GM23248 (cell line): ENCODE measurements around the gene DCDC2. TPM values are rescaled to one million over a fixed set of nuclear protein-coding genes. Genes with fewer than 3 reads are reported as not detected.
"Not testable (repeated sequence)": the region's sequence is repeated elsewhere in the genome, so short reads cannot be mapped to it uniquely, and the experiment has no call there.

Experiments used
- DNase-seq: peaks from one replicate; pipeline ENCODE4 v3.0.0-alpha.2; 2015
- H2AFZ ChIP-seq: fragments of 200-600 bp; sonication (generic); 2 replicates; pipeline ENCODE4 v1.6.1; 2016; ENCODE audit warnings: antibody characterized with exemption
- H3F3A ChIP-seq: fragments of 200-600 bp; sonication (generic); 2 replicates; pipeline ENCODE4 v1.6.1; 2016; ENCODE audit warnings: mild to moderate bottlenecking, antibody characterized with exemption, mixed run types; ENCODE audit not compliant: insufficient read depth
- H3K27ac ChIP-seq: fragments of 200-600 bp; sonication (generic); 2 replicates; pipeline ENCODE4 v1.5.1; 2016; ENCODE audit warnings: mild to moderate bottlenecking
- H3K27me3 ChIP-seq: fragments of 200-600 bp; sonication (generic); replicated peaks from 2 replicates; pipeline ENCODE4 v1.6.1; 2016; ENCODE audit warnings: mild to moderate bottlenecking; ENCODE audit not compliant: insufficient read depth
- H3K36me3 ChIP-seq: fragments of 200-600 bp; sonication (generic); 2 replicates; pipeline ENCODE4 v1.6.1; 2016; ENCODE audit warnings: low read depth, mild to moderate bottlenecking
- H3K4me1 ChIP-seq: fragments of 200-600 bp; sonication (generic); 2 replicates; pipeline ENCODE4 v1.6.1; 2016; ENCODE audit warnings: mild to moderate bottlenecking; ENCODE audit not compliant: insufficient read depth
- H3K4me2 ChIP-seq: fragments of 200-600 bp; sonication (generic); one replicate; pipeline ENCODE4 v1.6.1; 2016; ENCODE audit warnings: mild to moderate bottlenecking; ENCODE audit not compliant: unreplicated experiment
- H3K4me3 ChIP-seq: fragments of 200-600 bp; sonication (generic); 2 replicates; pipeline ENCODE4 v1.5.1; 2016; ENCODE audit warnings: mild to moderate bottlenecking
- H3K79me2 ChIP-seq: fragments of 200-600 bp; sonication (generic); 2 replicates; pipeline ENCODE4 v1.6.1; 2016; ENCODE audit warnings: mild to moderate bottlenecking; ENCODE audit not compliant: insufficient read depth
- H3K9ac ChIP-seq: fragments of 200-600 bp; sonication (generic); 2 replicates; pipeline ENCODE4 v1.6.1; 2016; ENCODE audit warnings: mild to moderate bottlenecking
- H3K9me2 ChIP-seq: fragments of 200-600 bp; sonication (generic); 2 replicates; pipeline ENCODE4 v1.6.1; 2016; ENCODE audit warnings: mixed run types, mild to moderate bottlenecking, moderate library complexity; ENCODE audit not compliant: insufficient read depth
- H3K9me3 ChIP-seq: fragments of 200-600 bp; sonication (generic); one replicate; pipeline ENCODE4 v1.6.1; 2017; ENCODE audit warnings: low read depth
- H4K20me1 ChIP-seq: fragments of 200-600 bp; sonication (generic); 2 replicates; pipeline ENCODE4 v1.6.0; 2016; ENCODE audit not compliant: insufficient read depth
- EZH2 ChIP-seq: fragments of 200-600 bp; sonication (generic); IDR thresholded peaks from 2 replicates; pipeline ENCODE4 v1.6.1; 2018; ENCODE audit warnings: antibody characterized with exemption, mild to moderate bottlenecking; ENCODE audit not compliant: insufficient read depth, poor library complexity, severe bottlenecking
- EZH2phosphoT487 ChIP-seq: fragments of 200-600 bp; sonication (generic); IDR thresholded peaks from 2 replicates; pipeline ENCODE4 v1.6.1; 2018; ENCODE audit warnings: antibody characterized with exemption, moderate library complexity, mild to moderate bottlenecking, low read depth; ENCODE audit not compliant: insufficient read depth
- WGBS, 2 experiments: methylation state at CpG; one replicate each; pipeline ENCODE4 v1.1.6; 2015 to 2017; ENCODE audit warnings: low lambda C conversion rate in 2 of 2, low coverage in 1 of 2; ENCODE audit errors: missing lambda C conversion rate in 2 of 2; 5-methylcytosine and 5-hydroxymethylcytosine counted together
- in situ Hi-C: fragments of 300-500 bp; cut with MboI; formaldehyde crosslinking; loops from 2 replicates; pipeline ENCODE4 v1.15.0; 2020
- polyA plus RNA-seq: library from polyadenylated mRNA; unstranded; fragments of >200 nt; fragmentation: Nextera tagmentation; extraction: Ambion mirVana; gene quantifications from 2 replicates; pipeline ENCODE4 v1.2.1, GENCODE V29; 2016
- total RNA-seq: library from RNA; depleted of rRNA; stranded (reverse); fragments of >200 nt; shearing (Covaris generic); gene quantifications from 2 replicates; pipeline ENCODE4 v1.2.3, GENCODE V29; 2014

The DCDC2 gene
- total and polyA plus RNA-seq, 2 experiments from 2014 or later, result not detected

DNA sequence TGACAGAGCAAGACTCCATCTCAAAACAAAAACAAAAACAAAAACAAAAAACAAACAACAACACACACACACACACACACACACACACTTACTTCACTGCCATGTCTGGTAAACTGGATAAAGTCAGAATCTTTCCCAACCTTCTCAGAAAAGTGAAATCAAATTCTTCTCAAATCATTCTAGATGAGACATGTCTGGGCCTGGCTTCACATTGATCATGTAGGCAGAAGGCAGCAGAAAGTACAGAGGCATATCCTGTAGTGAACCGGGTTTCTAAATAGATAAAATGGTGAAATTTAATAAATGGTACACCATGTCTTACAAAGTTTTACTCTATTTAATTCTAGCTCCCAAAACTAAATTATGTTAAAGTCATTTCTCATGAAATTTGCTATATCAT, 30.0 kb upstream of the DCDC2 start:
- Histone ChIP-seq H3K9me2 (no peaks in the 10 kb centered on the region), H3K79me2 (no peaks in the 10 kb centered on the region), H4K20me1 (no peaks in the 10 kb centered on the region), H3K4me2 (no peak overlapping the region), H3K27ac (no peak overlapping the region), H3K27me3 (no peaks in the 10 kb centered on the region), H2AFZ (0 out of 2 replicates have a peak overlapping the region, but pooled peaks have one; percentile 34), H3K4me1 (no peaks in the 10 kb centered on the region), H3K36me3 (no peaks in the 10 kb centered on the region), H3K4me3 (no peak overlapping the region), H3K9ac (no peak overlapping the region), H3F3A (no peaks in the 10 kb centered on the region), H3K9me3 (no peaks in the 10 kb centered on the region)
- no peak for DNase-seq
- in situ Hi-C loops, result loop anchor here (10.0 kb wide), 1 partner anchor 103 kb away; no protein-coding TSS in a partner anchor
- 86 to 95% methylated on average over 1 of the region's 1 CpG for WGBS, 2 experiments
- TF ChIP-seq EZH2phosphoT487 (no peak), EZH2 (no peak)

DNA sequence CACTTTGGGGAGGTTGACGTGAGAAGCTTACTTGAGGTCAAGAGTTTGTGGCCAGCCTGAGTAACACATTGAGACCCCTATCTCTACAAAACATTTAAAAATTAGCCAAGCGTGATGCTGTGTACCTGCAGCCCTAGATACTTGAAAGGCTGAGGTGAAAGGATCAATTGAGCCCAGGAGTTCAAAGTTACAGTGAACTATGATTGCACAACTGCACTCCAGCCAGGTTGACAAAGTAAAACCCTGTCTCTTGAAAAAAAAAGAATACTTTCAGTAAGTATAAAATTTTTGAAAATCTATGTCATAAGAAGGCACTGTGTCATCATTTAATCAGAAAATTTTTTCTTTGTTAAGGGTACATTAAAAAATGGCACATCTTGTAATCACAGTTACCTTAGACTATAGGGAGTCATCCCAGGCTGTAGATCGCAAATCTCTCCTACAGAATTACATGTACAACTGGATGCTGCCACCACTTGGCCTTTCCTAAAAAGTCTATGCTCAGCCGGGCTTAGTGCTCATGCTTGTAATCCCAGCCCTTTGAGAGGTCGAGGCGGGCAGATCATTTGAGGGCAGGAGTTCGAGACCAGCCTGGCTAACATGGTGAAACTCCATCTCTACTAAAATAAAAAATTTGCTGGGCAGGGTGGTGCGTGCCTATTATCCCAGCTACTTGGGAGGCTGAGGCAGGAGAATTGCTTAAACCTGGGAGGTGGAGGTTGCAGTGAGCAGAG, 27.8 kb upstream of the DCDC2 start:
- Histone ChIP-seq H3K4me2 (no peak overlapping the region), H3K27ac (no peak overlapping the region), H3K4me1 (no peaks in the 10 kb centered on the region), H3K9ac (no peak overlapping the region), H3K36me3 (no peaks in the 10 kb centered on the region), H4K20me1 (no peaks in the 10 kb centered on the region), H3K9me2 (no peaks in the 10 kb centered on the region), H3K79me2 (no peaks in the 10 kb centered on the region), H2AFZ (no peak overlapping the region), H3K4me3 (no peak overlapping the region), H3K9me3 (no peaks in the 10 kb centered on the region), H3K27me3 (no peaks in the 10 kb centered on the region), H3F3A (no peaks in the 10 kb centered on the region)
- DNase-seq, result no peak
- WGBS, 2 experiments, result 65 to 66% methylated on average over 8 of the region's 8 CpGs
- TF ChIP-seq EZH2phosphoT487, result no peak
- TF ChIP-seq EZH2, result no peak
- in situ Hi-C loops, result loop anchor here (10.0 kb wide), 1 partner anchor 101 kb away; no protein-coding TSS in a partner anchor

DNA sequence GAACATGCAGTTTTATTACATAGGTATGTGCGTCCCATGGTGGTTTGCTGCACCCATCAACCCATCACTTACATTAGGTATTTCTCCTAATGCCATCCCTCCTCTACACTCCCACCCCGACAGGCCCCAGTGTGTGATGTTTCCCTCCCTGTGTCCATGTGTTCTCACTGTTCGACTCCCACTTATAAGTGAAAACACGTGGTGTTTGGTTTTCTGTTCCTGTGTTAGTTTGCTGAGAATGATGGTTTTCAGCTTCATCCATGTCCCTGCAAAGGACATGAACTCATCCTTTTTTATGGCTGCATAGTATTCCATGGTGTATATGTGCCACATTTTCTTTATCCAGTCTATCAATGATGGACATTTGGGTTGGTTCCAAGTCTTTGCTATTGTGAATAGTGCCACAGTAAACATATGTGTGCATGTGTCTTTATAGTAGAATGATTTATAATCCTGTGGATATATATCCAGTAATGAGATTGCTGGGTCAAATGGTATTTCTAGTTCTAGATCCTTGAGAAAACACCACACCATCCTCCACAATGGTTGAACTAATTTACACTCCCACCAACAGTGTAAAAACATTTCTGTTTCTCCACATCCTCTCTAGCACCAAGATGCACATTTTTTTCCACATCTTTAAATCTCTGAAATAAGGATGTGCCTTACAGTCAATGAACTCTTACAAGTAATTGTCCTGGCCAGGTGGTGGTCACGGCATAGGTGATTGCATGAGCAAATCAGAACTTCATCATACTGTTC, 26.7 kb upstream of the DCDC2 start:
- not testable (repeated sequence) for DNase-seq, H3K27me3 ChIP-seq, H3K4me3 ChIP-seq, H3K4me2 ChIP-seq, H3K27ac ChIP-seq, H3K9me2 ChIP-seq, H4K20me1 ChIP-seq, H3K4me1 ChIP-seq, H3K79me2 ChIP-seq, H3K9me3 ChIP-seq, H3K9ac ChIP-seq, H2AFZ ChIP-seq, H3K36me3 ChIP-seq, H3F3A ChIP-seq
- in situ Hi-C loops, result loop anchor here (10.0 kb wide), 1 partner anchor 100 kb away; no protein-coding TSS in a partner anchor
- 38 to 40% methylated on average over 5 of the region's 5 CpGs for WGBS, 2 experiments

DNA sequence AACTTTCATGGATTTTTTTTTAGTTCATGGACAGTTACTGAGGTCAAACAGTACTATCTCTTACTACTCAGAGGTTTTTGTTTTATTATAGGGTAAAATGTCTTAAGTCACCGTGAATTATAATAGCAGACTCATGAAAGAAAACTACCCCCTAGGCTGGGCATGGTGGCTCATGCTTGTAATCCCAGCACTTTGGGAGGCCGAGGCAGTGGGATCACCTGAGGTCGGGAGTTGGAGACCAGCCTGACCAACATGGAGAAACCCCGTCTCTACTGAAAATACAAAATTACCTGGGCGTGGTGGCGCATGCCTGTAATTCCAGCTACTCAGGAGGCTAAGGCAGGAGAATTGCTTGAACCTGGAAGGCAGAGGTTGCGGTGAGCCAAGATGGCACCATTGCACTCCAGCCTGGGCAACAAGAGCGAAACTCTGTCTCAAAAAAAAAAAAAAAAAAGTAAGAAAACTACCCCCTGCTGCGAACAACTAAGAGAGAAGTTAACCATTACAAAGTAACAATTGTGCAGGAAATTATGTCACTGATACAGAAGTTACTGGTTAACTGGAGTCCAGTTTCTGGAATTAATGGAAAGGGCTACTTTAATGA, 25.1 kb upstream of the DCDC2 start:
- H4K20me1 ChIP-seq, H3F3A ChIP-seq, H3K4me2 ChIP-seq, DNase-seq, H3K27ac ChIP-seq, H3K79me2 ChIP-seq, H3K9ac ChIP-seq, H2AFZ ChIP-seq, H3K4me3 ChIP-seq, H3K9me2 ChIP-seq, H3K9me3 ChIP-seq, H3K27me3 ChIP-seq, H3K4me1 ChIP-seq, H3K36me3 ChIP-seq: not testable (repeated sequence)
- 78 to 80% methylated on average over 9 of the region's 9 CpGs for WGBS, 2 experiments
- in situ Hi-C loops, result loop anchor here (10.0 kb wide), 1 partner anchor 98 kb away; no protein-coding TSS in a partner anchor
